Spinal cord (tissue), 10 donors: ENCODE measurements around the gene NME2. TPM values are rescaled to one million over a fixed set of nuclear protein-coding genes. Genes with fewer than 3 reads are reported as not detected.

Experiments used
- DNase-seq, 6 donors: peaks; one replicate each; pipeline versions ENCODE4 v3.0.0 to v3.0.0-alpha.2; 2013 to 2015; ENCODE audit warnings: low spot score in 6 of 6, low read depth in 4 of 6
- H3K27ac ChIP-seq: one replicate; pipeline ENCODE4 v1.5.1; 2013; ENCODE audit warnings: low read depth, low read length, control low read depth
- H3K27me3 ChIP-seq: one replicate; pipeline ENCODE4 v1.6.1; 2013; ENCODE audit warnings: low read length; ENCODE audit not compliant: control insufficient read depth, insufficient read depth
- H3K36me3 ChIP-seq: one replicate; pipeline ENCODE4 v1.6.1; 2013; ENCODE audit warnings: low read length; ENCODE audit not compliant: control insufficient read depth, insufficient read depth
- H3K4me1 ChIP-seq: one replicate; pipeline ENCODE4 v1.6.1; 2013; ENCODE audit warnings: low read length; ENCODE audit not compliant: control insufficient read depth, insufficient read depth
- H3K4me3 ChIP-seq: one replicate; pipeline ENCODE4 v1.5.1; 2013; ENCODE audit warnings: low read depth, low read length, control low read depth
- H3K9me3 ChIP-seq: one replicate; pipeline ENCODE4 v1.6.1; 2013; ENCODE audit warnings: low read length; ENCODE audit not compliant: control insufficient read depth, insufficient read depth
- WGBS: methylation state at CpG from one replicate; pipeline ENCODE4 v1.1.5; 2013; ENCODE audit warnings: missing lambda C conversion rate; ENCODE audit not compliant: insufficient coverage; 5-methylcytosine and 5-hydroxymethylcytosine counted together
- long read RNA-seq, 4 donors: transcript quantifications; one replicate each; lab custom pipeline, GENCODE V29; 2026
- polyA plus RNA-seq, 2 donors: library from polyadenylated mRNA; unstranded; fragments of 120-200 nt; gene quantifications; one replicate each; pipeline ENCODE4 v1.2.1, GENCODE V29; 2013; ENCODE audit not compliant: insufficient read length in 2 of 2
- total RNA-seq, 2 donors: library from RNA; depleted of rRNA in 1 of 2; stranded (reverse); fragments of 120-200 nt in 1 of 2; fragments of >200 nt in 1 of 2; gene quantifications; one replicate each; pipeline versions ENCODE4 v1.2.3 to v1.2.4, GENCODE V29; 2013 to 2014
- donor health status: healthy.

NME2 gene
- 100 to 1,000 TPM; 106 to 432 TPM for total RNA-seq
- 100 to 1,000 TPM; 225 to 256 TPM for polyA plus RNA-seq
- long read RNA-seq, donor 1, transcript NME2-202 (4 exons, 866 nt): minor isoform, 108 of 374 reads
- long read RNA-seq, donor 1, transcript NME2-205 (5 exons, 826 nt): major isoform, 184 of 374 reads
- long read RNA-seq, donor 1, transcript NME2-208 (3 exons, 565 nt): minor isoform, 14 of 374 reads
- long read RNA-seq, donor 1, transcript NME2-209 (2 exons, 789 nt): minor isoform, 43 of 374 reads
- long read RNA-seq, donor 1, partial matches to known transcripts: 6 of 374 reads
- long read RNA-seq, donor 1, other reads (novel, unspliced or antisense): 0 of 374 reads
- long read RNA-seq, donor 2, transcript NME2-205 (5 exons, 826 nt): major isoform, 98 of 148 reads
- long read RNA-seq, donor 2, transcript NME2-209 (2 exons, 789 nt): minor isoform, 8 of 148 reads
- long read RNA-seq, donor 2, transcript NME2-202 (4 exons, 866 nt): minor isoform, 28 of 148 reads
- long read RNA-seq, donor 2, transcript NME2-208 (3 exons, 565 nt): minor isoform, 7 of 148 reads
- long read RNA-seq, donor 2, partial matches to known transcripts: 0 of 148 reads
- long read RNA-seq, donor 2, other reads (novel, unspliced or antisense): 0 of 148 reads
- long read RNA-seq, donor 3, transcript NME2-205 (5 exons, 826 nt): major isoform, 123 of 198 reads
- long read RNA-seq, donor 3, transcript NME2-202 (4 exons, 866 nt): minor isoform, 27 of 198 reads
- long read RNA-seq, donor 3, transcript NME2-209 (2 exons, 789 nt): minor isoform, 21 of 198 reads
- long read RNA-seq, donor 3, transcript NME2-204 (5 exons, 749 nt): minor isoform, 7 of 198 reads
- long read RNA-seq, donor 3, partial matches to known transcripts: 7 of 198 reads
- long read RNA-seq, donor 3, other reads (novel, unspliced or antisense): 0 of 198 reads
- long read RNA-seq, donor 4, transcript NME2-205 (5 exons, 826 nt): major isoform, 402 of 583 reads
- long read RNA-seq, donor 4, transcript NME2-208 (3 exons, 565 nt): minor isoform, 30 of 583 reads
- long read RNA-seq, donor 4, transcript NME2-209 (2 exons, 789 nt): minor isoform, 53 of 583 reads
- long read RNA-seq, donor 4, transcript NME2-202 (4 exons, 866 nt): minor isoform, 58 of 583 reads
- long read RNA-seq, donor 4, partial matches to known transcripts: 8 of 583 reads
- long read RNA-seq, donor 4, other reads (novel, unspliced or antisense): 7 of 583 reads

- H3K27me3 ChIP-seq: no peaks in the 10 kb centered on the region
- no peaks in the 10 kb centered on the region for H3K9me3 ChIP-seq
- H3K4me3 ChIP-seq: peak within 1 kb of the TSS; percentile 67
- DNase-seq: peak in 4 of 6 donors; percentile 40 to 91 (median 70)
- peaks cover 46% of the 10 kb centered on the region for H3K36me3 ChIP-seq
- H3K27ac ChIP-seq: peak within 1 kb of the TSS; percentile 70
- H3K4me1 ChIP-seq: peaks cover 15% of the 10 kb centered on the region
- 0% methylated on average over 98 of the region's 98 CpGs for WGBS
Observed at GRCh38 chr17:51166198-51166986, at the start of gene NME2. TSS of gene NME2 (plus strand) at chr17:51166411. CDS start at chr17:51166831, 420 bp downstream.

GRCh38 chr17:51118330-51119195 lies 47.6 kb upstream of the NME2 start:
- peaks cover 21% of the 10 kb centered on the region for H3K4me1 ChIP-seq
- H3K36me3 ChIP-seq: no peaks in the 10 kb centered on the region
- H3K9me3 ChIP-seq: no peaks in the 10 kb centered on the region
- H3K27ac ChIP-seq: no peak overlapping the region
- H3K4me3 ChIP-seq: peak overlapping the region; percentile 89
- WGBS: 54% methylated on average over 6 of the region's 14 CpGs
- DNase-seq: peak in 1 of 6 donors; percentile 66
- no peaks in the 10 kb centered on the region for H3K27me3 ChIP-seq

- Histone ChIP-seq H3K27ac (peak overlapping the region; percentile 98), H3K9me3 (no peaks in the 10 kb centered on the region), H3K4me1 (peaks cover 21% of the 10 kb centered on the region), H3K36me3 (no peaks in the 10 kb centered on the region), H3K4me3 (peak overlapping the region; percentile 89), H3K27me3 (no peaks in the 10 kb centered on the region)
- peak in 2 of 6 donors; percentile 65 to 75 for DNase-seq
- under 1% methylated on average over 39 of the region's 49 CpGs for WGBS
Observed at GRCh38 chr17:51119415-51120356, 46.5 kb upstream of the NME2 start.

GRCh38 chr17:51120357-51120738 lies 45.9 kb upstream of the NME2 start:
- Histone ChIP-seq H3K27me3 (no peaks in the 10 kb centered on the region), H3K9me3 (no peaks in the 10 kb centered on the region), H3K4me1 (peaks cover 21% of the 10 kb centered on the region), H3K27ac (peak overlapping the region; percentile 98), H3K36me3 (no peaks in the 10 kb centered on the region), H3K4me3 (peak overlapping the region; percentile 89)
- 0% methylated on average over 39 of the region's 42 CpGs for WGBS
- DNase-seq: peak in 1 of 6 donors; percentile 72

GRCh38 chr17:51120739-51121619 lies 45.2 kb upstream of the NME2 start, which contains the start of gene SPAG9:
TSS of gene SPAG9 (minus strand) at chr17:51120868. CDS start at chr17:51120656, 212 bp downstream.
- peak within 1 kb of the TSS; percentile 99 for H3K27ac ChIP-seq
- DNase-seq: peak; percentile 86 to 99 (median 89)
- H3K4me1 ChIP-seq: peaks cover 21% of the 10 kb centered on the region
- H3K36me3 ChIP-seq: no peaks in the 10 kb centered on the region
- WGBS: 0% methylated on average over 54 of the region's 68 CpGs
- no peaks in the 10 kb centered on the region for H3K27me3 ChIP-seq
- peak within 1 kb of the TSS; percentile 89 for H3K4me3 ChIP-seq
- no peaks in the 10 kb centered on the region for H3K9me3 ChIP-seq

- H3K36me3 ChIP-seq: no peaks in the 10 kb centered on the region
- DNase-seq: peak in 2 of 6 donors; percentile 74 to 80
- H3K9me3 ChIP-seq: no peaks in the 10 kb centered on the region
- peaks cover 21% of the 10 kb centered on the region for H3K4me1 ChIP-seq
- WGBS: 4% methylated on average over 9 of the region's 23 CpGs
- H3K4me3 ChIP-seq: peak overlapping the region; percentile 88
- H3K27me3 ChIP-seq: no peaks in the 10 kb centered on the region
- peak overlapping the region; percentile 99 for H3K27ac ChIP-seq
Observed at GRCh38 chr17:51121620-51122472, 44.4 kb upstream of the NME2 start.
